ENCODE data around the gene QARS1.

DNA sequence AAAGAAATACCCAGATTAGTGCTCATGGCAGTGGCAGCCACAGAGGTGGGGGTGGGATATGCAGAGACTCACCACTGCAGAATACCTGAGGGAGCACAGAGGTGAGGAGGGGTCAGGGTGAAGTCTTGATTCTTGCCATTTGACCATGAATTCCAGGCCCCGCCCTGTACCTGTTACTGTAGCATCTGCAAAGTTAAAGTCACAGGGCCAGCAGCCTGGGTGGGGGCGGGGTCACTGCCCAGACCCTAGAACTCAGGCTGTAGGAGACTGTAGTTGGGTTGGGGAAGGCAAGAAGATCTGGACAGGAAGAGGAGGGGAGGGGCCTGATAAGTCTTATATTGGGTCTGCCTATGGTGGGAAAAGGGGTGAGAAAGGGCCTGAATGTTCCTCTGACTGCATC, 47.1 kb upstream of the QARS1 start:
- TF ChIP-seq, protein P1, sequence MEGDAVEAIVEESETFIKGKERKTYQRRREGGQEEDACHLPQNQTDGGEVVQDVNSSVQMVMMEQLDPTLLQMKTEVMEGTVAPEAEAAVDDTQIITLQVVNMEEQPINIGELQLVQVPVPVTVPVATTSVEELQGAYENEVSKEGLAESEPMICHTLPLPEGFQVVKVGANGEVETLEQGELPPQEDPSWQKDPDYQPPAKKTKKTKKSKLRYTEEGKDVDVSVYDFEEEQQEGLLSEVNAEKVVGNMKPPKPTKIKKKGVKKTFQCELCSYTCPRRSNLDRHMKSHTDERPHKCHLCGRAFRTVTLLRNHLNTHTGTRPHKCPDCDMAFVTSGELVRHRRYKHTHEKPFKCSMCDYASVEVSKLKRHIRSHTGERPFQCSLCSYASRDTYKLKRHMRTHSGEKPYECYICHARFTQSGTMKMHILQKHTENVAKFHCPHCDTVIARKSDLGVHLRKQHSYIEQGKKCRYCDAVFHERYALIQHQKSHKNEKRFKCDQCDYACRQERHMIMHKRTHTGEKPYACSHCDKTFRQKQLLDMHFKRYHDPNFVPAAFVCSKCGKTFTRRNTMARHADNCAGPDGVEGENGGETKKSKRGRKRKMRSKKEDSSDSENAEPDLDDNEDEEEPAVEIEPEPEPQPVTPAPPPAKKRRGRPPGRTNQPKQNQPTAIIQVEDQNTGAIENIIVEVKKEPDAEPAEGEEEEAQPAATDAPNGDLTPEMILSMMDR (conservative IDR thresholded peaks at IDR 0.05; ENCODE audit: low read length), result no peak
- TF ChIP-seq EZH2phosphoT487 (IDR thresholded peaks at IDR 0.05; ENCODE audit: borderline replicate concordance, low read depth, low read length), result no peak

Data from OCI-LY7 (cell line).